Measurements from ENCODE around the gene CHD6. TPM values are rescaled to one million over a fixed set of nuclear protein-coding genes. Genes with fewer than 3 reads are reported as not detected.

Gene CHD6
- total and polyA plus RNA-seq, 7 donors = 2.4 to 40.2 (median 29.9) TPM

- Histone ChIP-seq H3K4me1 (peaks cover 0 to 91% (median 59%) of the 10 kb centered on the region in 4 donors), H3K27ac (no peak overlapping the region), H3K36me3 (no peaks in the 10 kb centered on the region), H3K27me3 (no peaks in the 10 kb centered on the region), H3K4me3 (no peak overlapping the region), H3K9me3 (no peaks in the 10 kb centered on the region)
- intact Hi-C loops (cut with DNase I) = no loop called here
- DNase-seq = no peak
- TF ChIP-seq CTCF (IDR thresholded peaks at IDR 0.05) (no peak), POLR2AphosphoS5 (IDR thresholded peaks at IDR 0.05) (no peak), POLR2A (IDR thresholded peaks at IDR 0.05) (no peak), EP300 (IDR thresholded peaks at IDR 0.05) (no peak)
- WGBS, 2 donors = 97 to 98% methylated on average over 7 of the region's 7 CpGs
Measured at GRCh38 chr20:41574802-41575389, 43.3 kb downstream of the CHD6 start.

- no peaks in the 10 kb centered on the region for H3K36me3 ChIP-seq
- no peak for DNase-seq
- H3K4me3 ChIP-seq = no peak overlapping the region
- no peaks in the 10 kb centered on the region for H3K9me3 ChIP-seq
- no peak for TF ChIP-seq EP300 (IDR thresholded peaks at IDR 0.05)
- TF ChIP-seq POLR2A (IDR thresholded peaks at IDR 0.05) = no peak
- TF ChIP-seq CTCF (IDR thresholded peaks at IDR 0.05) = no peak
- intact Hi-C loops (cut with DNase I) = no loop called here
- peaks cover 0 to 87% (median 54%) of the 10 kb centered on the region in 4 donors for H3K4me1 ChIP-seq
- H3K27ac ChIP-seq = no peak overlapping the region
- WGBS, 2 donors = 56 to 87% methylated on average over 2 of the region's 2 CpGs
- no peaks in the 10 kb centered on the region for H3K27me3 ChIP-seq
Measured at GRCh38 chr20:41573955-41574354, 44.2 kb downstream of the CHD6 start.

- Histone ChIP-seq H3K4me3 (no peak overlapping the region), H3K27ac (no peak overlapping the region), H3K4me1 (peaks cover 0 to 83% (median 56%) of the 10 kb centered on the region in 4 donors), H3K36me3 (no peaks in the 10 kb centered on the region), H3K9me3 (no peaks in the 10 kb centered on the region), H3K27me3 (no peaks in the 10 kb centered on the region)
- intact Hi-C loops (cut with DNase I) = no loop called here
- no peak for TF ChIP-seq POLR2AphosphoS5 (IDR thresholded peaks at IDR 0.05)
- no peak for TF ChIP-seq CTCF (IDR thresholded peaks at IDR 0.05)
- TF ChIP-seq POLR2A (IDR thresholded peaks at IDR 0.05) = no peak
- no peak for TF ChIP-seq EP300 (IDR thresholded peaks at IDR 0.05)
- no peak for DNase-seq
- 88 to 96% methylated on average over 3 of the region's 3 CpGs for WGBS, 2 donors
Measured at GRCh38 chr20:41572010-41572572, 46.1 kb downstream of the CHD6 start.

GRCh38 chr20:41571006-41571405 is 47.2 kb downstream of the CHD6 start:
- Histone ChIP-seq H3K36me3 (no peaks in the 10 kb centered on the region), H3K9me3 (no peaks in the 10 kb centered on the region), H3K27me3 (no peaks in the 10 kb centered on the region), H3K4me3 (no peak overlapping the region), H3K27ac (no peak overlapping the region), H3K4me1 (peaks cover 0 to 72% (median 51%) of the 10 kb centered on the region in 4 donors)
- DNase-seq = no peak
- intact Hi-C loops (cut with DNase I) = no loop called here
- 59 to 64% methylated on average over 2 of the region's 2 CpGs for WGBS, 2 donors
- TF ChIP-seq POLR2A (IDR thresholded peaks at IDR 0.05) = no peak
- TF ChIP-seq POLR2AphosphoS5 (IDR thresholded peaks at IDR 0.05) = no peak
- no peak for TF ChIP-seq CTCF (IDR thresholded peaks at IDR 0.05)
- TF ChIP-seq EP300 (IDR thresholded peaks at IDR 0.05) = no peak

GRCh38 chr20:41570557-41570956 is 47.6 kb downstream of the CHD6 start:
- no peak for DNase-seq
- H3K4me1 ChIP-seq = peaks cover 0 to 68% (median 48%) of the 10 kb centered on the region in 4 donors
- intact Hi-C loops (cut with DNase I) = no loop called here
- no peaks in the 10 kb centered on the region for H3K9me3 ChIP-seq
- H3K27ac ChIP-seq = no peak overlapping the region
- H3K4me3 ChIP-seq = no peak overlapping the region
- no peaks in the 10 kb centered on the region for H3K36me3 ChIP-seq
- no peaks in the 10 kb centered on the region for H3K27me3 ChIP-seq
- TF ChIP-seq CTCF (IDR thresholded peaks at IDR 0.05) = no peak
- no peak for TF ChIP-seq EP300 (IDR thresholded peaks at IDR 0.05)
- TF ChIP-seq POLR2A (IDR thresholded peaks at IDR 0.05) = no peak
- TF ChIP-seq POLR2AphosphoS5 (IDR thresholded peaks at IDR 0.05) = no peak

All from sigmoid colon (tissue), 7 donors.